H1 (cell line): ENCODE results near the gene LRPPRC. TPM values are rescaled to one million over a fixed set of nuclear protein-coding genes. Genes with fewer than 3 reads are reported as not detected.

Experiments
- CTCF ChIA-PET: fragments of 300-600 bp; sonication (Branson Sonifier 250); formaldehyde crosslinking; loops from one replicate; lab custom pipeline; 2021; ENCODE audit not compliant: partially characterized antibody; lab: Charles Lee
- POLR2A ChIA-PET: fragments of 300-600 bp; sonication (Branson Sonifier 250); formaldehyde crosslinking; loops from one replicate; lab custom pipeline; 2021; ENCODE audit warnings: inconsistent platforms; ENCODE audit not compliant: partially characterized antibody; lab: Charles Lee
- DNase-seq, 2 experiments: peaks; one replicate each; pipeline versions ENCODE4 v3.0.0 to v3.0.0-alpha.2; 2010 to 2022; ENCODE audit warnings: low spot score in 2 of 2, low read depth in 1 of 2, mixed read lengths in 1 of 2
- FAIRE-seq: peaks from 2 replicates; lab custom pipeline; 2011; peaks lifted over from hg19 to GRCh38; lab: Jason Lieb, UNC
- H2AFZ ChIP-seq: 2 replicates; pipeline ENCODE4 v1.8.1; 2012; ENCODE audit warnings: low read length, inconsistent platforms
- H2AK5ac ChIP-seq: 2 replicates; pipeline ENCODE4 v1.6.1; 2013; ENCODE audit warnings: low read depth, low read length
- H2BK120ac ChIP-seq: replicated peaks from 2 replicates; pipeline ENCODE3; 2013; ENCODE audit warnings: low read depth, low read length, inconsistent platforms
- H2BK12ac ChIP-seq: 2 replicates; pipeline ENCODE4 v1.6.1; 2013; ENCODE audit warnings: low read depth, low read length
- H2BK15ac ChIP-seq: 2 replicates; pipeline ENCODE4 v1.6.1; 2013; ENCODE audit warnings: low read length
- H2BK20ac ChIP-seq: 2 replicates; pipeline ENCODE4 v1.6.1; 2013; ENCODE audit warnings: low read length
- H2BK5ac ChIP-seq: 2 replicates; pipeline ENCODE4 v1.6.1; 2013; ENCODE audit warnings: low read depth, low read length
- H3K14ac ChIP-seq: 2 replicates; pipeline ENCODE4 v1.6.1; 2013; ENCODE audit warnings: inconsistent platforms; ENCODE audit not compliant: insufficient read length
- H3K18ac ChIP-seq: 2 replicates; pipeline ENCODE4 v1.6.1; 2013; ENCODE audit warnings: low read length; ENCODE audit errors: extremely low read depth
- H3K23ac ChIP-seq: 2 replicates; pipeline ENCODE4 v1.6.1; 2013; ENCODE audit warnings: inconsistent platforms; ENCODE audit not compliant: insufficient read length
- H3K23me2 ChIP-seq: 2 replicates; pipeline ENCODE4 v1.6.1; 2013; ENCODE audit warnings: low read depth, low read length
- H3K27ac ChIP-seq: 2 replicates; pipeline ENCODE4 v1.6.1; 2011; ENCODE audit warnings: low read depth, low read length, inconsistent platforms
- H3K27me3 ChIP-seq, 4 experiments: replicated peaks in 1 of 4; 1 replicate in 1 of 4; 2 replicates in 3 of 4; pipeline versions ENCODE4 v1.6.1 to v1.8.1; 2011 to 2013; ENCODE audit warnings: low read length in 3 of 4, mild to moderate bottlenecking in 3 of 4, inconsistent platforms in 2 of 4, mixed read lengths in 2 of 4, moderate library complexity in 1 of 4; ENCODE audit not compliant: control insufficient read depth in 3 of 4, insufficient read depth in 3 of 4; ENCODE audit errors: extremely low read depth in 1 of 4
- H3K36me3 ChIP-seq, 4 experiments: 2 replicates each; pipeline versions ENCODE4 v1.6.1 to v1.8.1; 2011 to 2013; ENCODE audit warnings: mild to moderate bottlenecking in 4 of 4, low read length in 3 of 4, moderate library complexity in 2 of 4, control low read depth in 1 of 4, inconsistent platforms in 1 of 4; ENCODE audit not compliant: insufficient read depth in 4 of 4, control insufficient read depth in 2 of 4
- H3K4ac ChIP-seq: replicated peaks from 2 replicates; pipeline ENCODE3; 2013; ENCODE audit warnings: low read length, low read depth, mixed read lengths, inconsistent platforms; ENCODE audit not compliant: insufficient read length
- H3K4me1 ChIP-seq, 4 experiments: replicated peaks in 1 of 4; 1 replicate in 1 of 4; 2 replicates in 3 of 4; pipeline versions ENCODE4 v1.6.1 to v1.8.1; 2011 to 2013; ENCODE audit warnings: low read length in 3 of 4, inconsistent platforms in 2 of 4, mixed read lengths in 1 of 4; ENCODE audit not compliant: insufficient read depth in 4 of 4, control insufficient read depth in 3 of 4
- H3K4me2 ChIP-seq, 2 experiments: 2 replicates each; pipeline versions ENCODE4 v1.6.1 to v1.8.1; 2011 to 2013; ENCODE audit warnings: low read depth in 2 of 2, low read length in 2 of 2, control low read depth in 1 of 2, inconsistent platforms in 1 of 2, mild to moderate bottlenecking in 1 of 2; ENCODE audit not compliant: insufficient read depth in 1 of 2
- H3K4me3 ChIP-seq, 4 experiments: fragments of 200-600, 300-600 bp in 1 of 4; sonication (generic), shearing (Covaris generic), sonication (Bioruptor Twin) in 1 of 4; 2 replicates each; pipeline versions ENCODE4 v1.5.1 to v1.8.1; 2011 to 2016; ENCODE audit warnings: low read length in 4 of 4, low read depth in 3 of 4, control low read depth in 2 of 4, inconsistent platforms in 2 of 4, mild to moderate bottlenecking in 2 of 4, mixed read lengths in 1 of 4, moderate library complexity in 1 of 4; ENCODE audit not compliant: insufficient read depth in 2 of 4; ENCODE audit errors: extremely low read depth in 1 of 4
- H3K56ac ChIP-seq: replicated peaks from 2 replicates; pipeline ENCODE3; 2013; ENCODE audit warnings: low read depth, mild to moderate bottlenecking, mixed read lengths, low read length, inconsistent platforms; ENCODE audit not compliant: insufficient read length
- H3K79me1 ChIP-seq: 2 replicates; pipeline ENCODE4 v1.6.1; 2013; ENCODE audit warnings: low read depth, low read length, control low read depth
- H3K79me2 ChIP-seq, 2 experiments: 2 replicates each; pipeline versions ENCODE4 v1.6.1 to v1.8.1; 2012 to 2013; ENCODE audit warnings: low read length in 2 of 2, mild to moderate bottlenecking in 2 of 2, inconsistent platforms in 1 of 2; ENCODE audit not compliant: insufficient read depth in 2 of 2, control insufficient read depth in 1 of 2
- H3K9ac ChIP-seq, 4 experiments: replicated peaks in 1 of 4; 1 replicate in 1 of 4; 2 replicates in 3 of 4; pipeline versions ENCODE4 v1.6.1 to v1.8.1; 2011 to 2013; ENCODE audit warnings: low read depth in 3 of 4, low read length in 3 of 4, control low read depth in 2 of 4, mild to moderate bottlenecking in 2 of 4, moderate library complexity in 2 of 4, inconsistent platforms in 1 of 4; ENCODE audit errors: extremely low read depth in 1 of 4
- H3K9me3 ChIP-seq, 2 experiments: 2 replicates each; pipeline versions ENCODE4 v1.6.1 to v1.8.1; 2012 to 2013; ENCODE audit warnings: mild to moderate bottlenecking in 2 of 2, moderate library complexity in 2 of 2, control low read depth in 1 of 2, inconsistent platforms in 1 of 2, low read depth in 1 of 2, low read length in 1 of 2, mixed read lengths in 1 of 2; ENCODE audit not compliant: insufficient read depth in 2 of 2
- H4K20me1 ChIP-seq, 2 experiments: replicated peaks in 1 of 2; 2 replicates each; pipeline versions ENCODE3 to v1.8.1; 2011 to 2013; ENCODE audit warnings: inconsistent platforms in 2 of 2, low read length in 2 of 2, mild to moderate bottlenecking in 1 of 2; ENCODE audit not compliant: insufficient read depth in 2 of 2, control insufficient read depth in 1 of 2
- H4K5ac ChIP-seq: 2 replicates; pipeline ENCODE4 v1.6.1; 2013; ENCODE audit warnings: low read length, low read depth, mixed read lengths, inconsistent platforms; ENCODE audit not compliant: insufficient read length
- H4K8ac ChIP-seq: 2 replicates; pipeline ENCODE4 v1.8.0; 2013; ENCODE audit warnings: mild to moderate bottlenecking, moderate library complexity, low read length, inconsistent platforms; ENCODE audit not compliant: insufficient read depth; ENCODE audit errors: extremely low read depth
- H4K91ac ChIP-seq: replicated peaks from 2 replicates; pipeline ENCODE3; 2013; ENCODE audit warnings: low read length, mixed read lengths, inconsistent platforms; ENCODE audit not compliant: insufficient read length
- BACH1 ChIP-seq: IDR thresholded peaks from 2 replicates; pipeline ENCODE4 v1.6.1; 2012; ENCODE audit warnings: low read length, improper control_type of control experiment
- BCL11A ChIP-seq, 2 experiments: IDR thresholded peaks; one replicate each; pipeline ENCODE4 v1.6.1; 2011; ENCODE audit warnings: low read depth in 2 of 2, low read length in 2 of 2, mild to moderate bottlenecking in 2 of 2
- BRCA1 ChIP-seq: IDR thresholded peaks from 2 replicates; pipeline ENCODE4 v1.6.1; 2012; ENCODE audit warnings: low read depth, low read length, improper control_type of control experiment
- CBX5 ChIP-seq: fragments of 300-800, 300-1000 bp; sonication (generic); IDR thresholded peaks from 2 replicates; pipeline ENCODE4 v1.7.1; 2016; ENCODE audit warnings: antibody characterized with exemption, low read length, low read depth
- CBX8 ChIP-seq: fragments of 300-800, 300-1000 bp; sonication (generic); IDR thresholded peaks from 2 replicates; pipeline ENCODE4 v1.7.1; 2016; ENCODE audit warnings: low read depth, low read length, borderline replicate concordance
- CREB1 ChIP-seq: IDR thresholded peaks from 2 replicates; pipeline ENCODE4 v1.6.1; 2012; ENCODE audit warnings: inconsistent platforms
- EGR1 ChIP-seq: IDR thresholded peaks from 2 replicates; pipeline ENCODE4 v1.6.1; 2011; ENCODE audit warnings: low read depth, low read length, borderline replicate concordance
- EP300 ChIP-seq, 2 experiments: IDR thresholded peaks; 1 replicate in 1 of 2; 2 replicates in 1 of 2; pipeline ENCODE4 v1.6.1; 2011 to 2012; ENCODE audit warnings: low read depth in 2 of 2, low read length in 2 of 2, mild to moderate bottlenecking in 2 of 2, borderline replicate concordance in 1 of 2, inconsistent platforms in 1 of 2, moderate library complexity in 1 of 2
- EZH2 ChIP-seq: fragments of 200-600 bp; sonication (generic); IDR thresholded peaks from 2 replicates; pipeline ENCODE4 v1.7.1; 2012; ENCODE audit warnings: low read depth, mild to moderate bottlenecking, moderate library complexity, low read length, inconsistent platforms; ENCODE audit not compliant: severe bottlenecking
- HDAC6 ChIP-seq: IDR thresholded peaks from one replicate; pipeline ENCODE4 v1.7.1; 2012; ENCODE audit warnings: low read depth, mild to moderate bottlenecking, inconsistent platforms, low read length, moderate library complexity
- NANOG ChIP-seq: IDR thresholded peaks from 2 replicates; pipeline ENCODE4 v1.6.1; 2011; ENCODE audit warnings: low read length, low read depth, mild to moderate bottlenecking, inconsistent platforms; ENCODE audit not compliant: insufficient read depth, poor library complexity, severe bottlenecking
- RFX5 ChIP-seq: IDR thresholded peaks from 2 replicates; pipeline ENCODE4 v1.6.1; 2011; ENCODE audit warnings: low read depth, low read length, improper control_type of control experiment, borderline replicate concordance
- SP1 ChIP-seq: IDR thresholded peaks from 2 replicates; pipeline ENCODE4 v1.6.1; 2011; ENCODE audit warnings: low read depth, low read length
- TAF1 ChIP-seq: IDR thresholded peaks from 2 replicates; pipeline ENCODE4 v1.6.1; 2011; ENCODE audit warnings: mild to moderate bottlenecking, low read depth, low read length
- YY1 ChIP-seq: IDR thresholded peaks from 2 replicates; pipeline ENCODE4 v1.6.1; 2011; ENCODE audit warnings: low read depth, mild to moderate bottlenecking, low read length
- WGBS, 2 experiments: shearing (Covaris generic) in 1 of 2; methylation state at CpG; one replicate each; pipeline versions ENCODE4 v1.1.6 to v1.1.7; 2013 to 2015; ENCODE audit warnings: low lambda C conversion rate in 2 of 2, mixed read lengths in 2 of 2, inconsistent platforms in 1 of 2, low coverage in 1 of 2, missing lambda C conversion rate in 1 of 2; ENCODE audit not compliant: insufficient replicate concordance in 2 of 2, insufficient coverage in 1 of 2, insufficient read length in 1 of 2; ENCODE audit errors: extremely low coverage in 1 of 2, missing lambda C conversion rate in 1 of 2; 5-methylcytosine and 5-hydroxymethylcytosine counted together
- polyA plus RNA-seq, 7 experiments: library from polyadenylated mRNA; depleted of rRNA in 3 of 7; stranded (reverse) in 5 of 7; unstranded in 2 of 7; fragments of >200 nt in 5 of 7; fragments of 200-250 nt in 2 of 7; gene quantifications; 1 replicate in 5 of 7; 2 replicates in 1 of 7; 4 replicates in 1 of 7; pipeline versions ENCODE4 v1.2.1 to v1.2.3, GENCODE V29; 2011 to 2013; ENCODE audit warnings: missing spikeins in 2 of 7, mixed read lengths in 2 of 7
- total RNA-seq: library from RNA; stranded (reverse); fragmentation: NEBNext Ultra II Directional; extraction: Animal tissue kit (Norgen Biotek cat#: 25700); gene quantifications from 2 replicates; pipeline ENCODE4 v1.2.1, GENCODE V29; 2021

Gene LRPPRC
- total and polyA plus RNA-seq, 2 of the 8 experiments (the other 6 are each of a cell fraction or from before 2014, with no cell fraction given), result 43.4 to 167 TPM

- no peak overlapping the region for H3K14ac ChIP-seq
- POLR2A ChIA-PET, result no interaction called here
- TF ChIP-seq CBX8 (no peak), CBX5 (no peak), EP300 (IDR thresholded peaks at IDR 0.05; ENCODE audit: borderline replicate concordance in 1 of 2, low read depth in 2 of 2, low read length in 2 of 2) (no peak), RFX5 (no peak), BCL11A (IDR thresholded peaks at IDR 0.05; ENCODE audit: low read depth in 2 of 2, low read length in 2 of 2) (no peak), YY1 (no peak), BRCA1 (no peak), TAF1 (no peak), CREB1 (no peak), SP1 (no peak), EGR1 (no peak), BACH1 (no peak), EZH2 (no peak), HDAC6 (no peak), NANOG (no peak)
These were observed 143.5 kb downstream of the LRPPRC start for GRCh38 chr2:43852196-43852730.

More at GRCh38 chr2:43852196-43852730, 143.5 kb downstream of the LRPPRC start:
- Histone ChIP-seq H3K4me3 (no peak overlapping the region), H3K56ac (no peak overlapping the region), H3K18ac (no peak overlapping the region), H2BK12ac (no peak overlapping the region), H4K5ac (no peak overlapping the region), H2AFZ (no peak overlapping the region), H3K27ac (no peak overlapping the region), H4K20me1 (no peaks in the 10 kb centered on the region), H3K4me1 (no peaks in the 10 kb centered on the region; a peak in 1 of 7 replicates), H3K4ac (no peak overlapping the region), H4K91ac (no peak overlapping the region), H3K79me2 (no peaks in the 10 kb centered on the region), H2BK20ac (no peak overlapping the region), H4K8ac (no peak overlapping the region; the same call in 1 of the 2 replicates), H3K23ac (no peak overlapping the region), H3K36me3 (no peaks in the 10 kb centered on the region), H2AK5ac (no peak overlapping the region), H2BK15ac (no peak overlapping the region), H2BK120ac (no peak overlapping the region), H3K79me1 (no peaks in the 10 kb centered on the region), H3K4me2 (no peak overlapping the region), H3K9ac (no peak overlapping the region), H3K9me3 (no peaks in the 10 kb centered on the region), H2BK5ac (no peak overlapping the region), H3K23me2 (no peaks in the 10 kb centered on the region), H3K27me3 (no peaks in the 10 kb centered on the region)
- FAIRE-seq (no peak), DNase-seq (peak in 1 of 2 experiments; percentile 42)
- CTCF ChIA-PET, result interaction anchor here (0.6 to 1.9 kb wide), 4 partner anchors 11 to 238 kb away, joined by 3 to 9 read pairs (median 3); no protein-coding TSS in a partner anchor
- 95% methylated on average over 18 of the region's 21 CpGs; no CpG with 5 or more reads in 1 of the 2 experiments for WGBS, 2 experiments
